HepG2 (cell line): ENCODE results near the gene MYO10. TPM values are rescaled to one million over a fixed set of nuclear protein-coding genes. Genes with fewer than 3 reads are reported as not detected.

ENCODE experiments used
- ATAC-seq: fragments of 200-7000 bp; cut with Tn5 transposase; 3 replicates; pipeline ENCODE4 v1.9.1; 2020; ENCODE audit warnings: mild to moderate bottlenecking, moderate library complexity
- BruUV-seq: library from RNA; stranded (reverse); fragments of 400-500 nt; replicated peaks from 2 replicates; lab custom pipeline; 2021; lab: Mats Ljungman, UMichigan
- CTCF ChIA-PET: fragments of 300-600 bp; formaldehyde crosslinking; extraction: SDS; loops from one replicate; lab custom pipeline; 2021; ENCODE audit warnings: low total read pairs, inconsistent platforms, low intra/inter-chr PET ratio; lab: Yijun Ruan, JAX
- POLR2A ChIA-PET: fragments of 350-600 bp; sonication (Branson Sonifier 250); formaldehyde crosslinking; loops from one replicate; lab custom pipeline; 2020; ENCODE audit warnings: antibody characterized with exemption, inconsistent platforms; lab: Yijun Ruan, JAX
- DNase-seq: peaks from one replicate; pipeline ENCODE4 v3.0.0-alpha.2; 2015; ENCODE audit warnings: low spot score
- FAIRE-seq: peaks from 3 replicates; lab custom pipeline; 2011; peaks lifted over from hg19 to GRCh38; lab: Jason Lieb, UNC
- H2AFZ ChIP-seq: one replicate; pipeline ENCODE4 v1.6.1; 2011; ENCODE audit warnings: low read length, inconsistent platforms
- H3K27ac ChIP-seq: fragments of 300-600 bp; 3 replicates; pipeline ENCODE4 v1.8.0; 2011; ENCODE audit warnings: mixed run types, mild to moderate bottlenecking, mixed read lengths, low read length, inconsistent platforms; ENCODE audit not compliant: insufficient read depth; ENCODE audit errors: extremely low read length
- H3K27me3 ChIP-seq, 2 experiments: fragments of 200-600 bp in 1 of 2; 2 replicates in 1 of 2; 3 replicates in 1 of 2; pipeline versions ENCODE4 v1.6.0 to v1.8.0; 2011; ENCODE audit warnings: low read length in 2 of 2, mild to moderate bottlenecking in 2 of 2, moderate library complexity in 2 of 2, inconsistent platforms in 1 of 2; ENCODE audit not compliant: insufficient read depth in 2 of 2, control insufficient read depth in 1 of 2
- H3K36me3 ChIP-seq, 2 experiments: fragments of 200-600 bp in 1 of 2; replicated peaks in 1 of 2; 2 replicates in 1 of 2; 3 replicates in 1 of 2; pipeline versions ENCODE4 v1.5.1 to v1.8.0; 2011; ENCODE audit warnings: low read length in 2 of 2, inconsistent platforms in 1 of 2; ENCODE audit not compliant: insufficient read depth in 2 of 2, control insufficient read depth in 1 of 2
- H3K4me1 ChIP-seq: 2 replicates; pipeline ENCODE4 v1.5.1; 2012; ENCODE audit warnings: low read length, inconsistent platforms; ENCODE audit not compliant: insufficient read depth
- H3K4me2 ChIP-seq: 2 replicates; pipeline ENCODE4 v1.6.0; 2011; ENCODE audit warnings: low read depth, low read length, inconsistent platforms
- H3K4me3 ChIP-seq, 3 experiments: fragments of 200-600 bp in 1 of 3; sonication (generic), shearing (Covaris generic) in 1 of 3; replicated peaks in 1 of 3; 2 replicates each; pipeline ENCODE4 v1.5.1; 2011 to 2016; ENCODE audit warnings: low read length in 3 of 3, inconsistent platforms in 2 of 3, low read depth in 2 of 3, mild to moderate bottlenecking in 2 of 3, control low read depth in 1 of 3, mixed read lengths in 1 of 3; ENCODE audit not compliant: insufficient read depth in 1 of 3
- H3K79me2 ChIP-seq: one replicate; pipeline ENCODE4 v1.6.1; 2011; ENCODE audit warnings: low read length, inconsistent platforms; ENCODE audit not compliant: insufficient read depth
- H3K9ac ChIP-seq: 2 replicates; pipeline ENCODE4 v1.6.0; 2011; ENCODE audit warnings: mild to moderate bottlenecking, low read depth, low read length, inconsistent platforms; ENCODE audit not compliant: insufficient read depth
- H3K9me3 ChIP-seq: 2 replicates; pipeline ENCODE4 v1.5.1; 2012; ENCODE audit warnings: mild to moderate bottlenecking, low read length
- H4K20me1 ChIP-seq: 2 replicates; pipeline ENCODE4 v1.6.0; 2011; ENCODE audit warnings: inconsistent platforms, mild to moderate bottlenecking, low read length, moderate library complexity; ENCODE audit not compliant: insufficient read depth
- CBFB ChIP-seq: sonication (generic); formaldehyde crosslinking; IDR thresholded peaks from 2 replicates; pipeline ENCODE4 v1.4.0; 2020; ENCODE audit warnings: missing genetic modification reagents
- CREB1 ChIP-seq, 2 experiments: fragments of 450-650 bp in 1 of 2; IDR thresholded peaks; 2 replicates each; pipeline ENCODE4 v1.6.1; 2016 to 2017; ENCODE audit warnings: control low read depth in 1 of 2, mild to moderate bottlenecking in 1 of 2, missing compliant biosample characterization in 1 of 2, missing genetic modification characterization in 1 of 2
- HDAC2 ChIP-seq: sonication (generic); formaldehyde crosslinking; IDR thresholded peaks from 2 replicates; pipeline ENCODE4 v1.4.0; 2020; ENCODE audit warnings: missing genetic modification reagents
- KLF6 ChIP-seq: IDR thresholded peaks from 2 replicates; pipeline ENCODE4 v1.8.0; 2016; ENCODE audit warnings: missing biosample characterization, missing genetic modification reagents
- MAZ ChIP-seq, 2 experiments: sonication (generic) in 1 of 2; formaldehyde crosslinking in 1 of 2; IDR thresholded peaks; 2 replicates each; pipeline versions ENCODE4 v1.5.0 to v1.6.1; 2012 to 2020; ENCODE audit warnings: low read depth in 2 of 2, mild to moderate bottlenecking in 2 of 2, borderline replicate concordance in 1 of 2, improper control_type of control experiment in 1 of 2, low read length in 1 of 2, missing genetic modification reagents in 1 of 2, moderate library complexity in 1 of 2
- NFRKB ChIP-seq: fragments of 450-650 bp; IDR thresholded peaks from 2 replicates; pipeline ENCODE4 v1.6.1; 2017
- RAD51 ChIP-seq: fragments of 450-650 bp; IDR thresholded peaks from 2 replicates; pipeline ENCODE4 v1.6.1; 2016; ENCODE audit warnings: borderline replicate concordance
- SOX13 ChIP-seq, 3 experiments: fragments of 450-650 bp in 1 of 3; sonication (generic) in 1 of 3; formaldehyde crosslinking in 1 of 3; IDR thresholded peaks in 2 of 3; conservative IDR thresholded peaks in 1 of 3; 2 replicates each; pipeline versions ENCODE4 v1.5.0 to v1.6.1; 2016 to 2020; ENCODE audit warnings: antibody characterized with exemption in 1 of 3, mild to moderate bottlenecking in 1 of 3, missing compliant biosample characterization in 1 of 3, missing genetic modification reagents in 1 of 3, moderate library complexity in 1 of 3
- TBX2 ChIP-seq: sonication (generic); formaldehyde crosslinking; IDR thresholded peaks from 2 replicates; pipeline ENCODE4 v1.5.0; 2020; ENCODE audit warnings: missing genetic modification reagents, mild to moderate bottlenecking, borderline replicate concordance
- XRCC5 ChIP-seq: fragments of 200-400 bp; formaldehyde crosslinking; optimal IDR thresholded peaks from 2 replicates; pipeline ENCODE3; 2017; ENCODE audit warnings: mild to moderate bottlenecking, low read length
- ZC3H4 ChIP-seq: sonication (generic); formaldehyde crosslinking; IDR thresholded peaks from 2 replicates; pipeline ENCODE4 v1.4.0; 2020; ENCODE audit warnings: missing genetic modification reagents, borderline replicate concordance
- ZNF550 ChIP-seq: sonication (generic); formaldehyde crosslinking; IDR thresholded peaks from 2 replicates; pipeline ENCODE4 v1.4.0; 2020; ENCODE audit warnings: mild to moderate bottlenecking, missing genetic modification reagents, borderline replicate concordance
- ZNF781 ChIP-seq: sonication (generic); formaldehyde crosslinking; IDR thresholded peaks from 2 replicates; pipeline ENCODE4 v1.5.1; 2020; ENCODE audit warnings: borderline replicate concordance, mild to moderate bottlenecking, missing genetic modification reagents; ENCODE audit errors: not compliant biosample characterization
- ZNF790 ChIP-seq: sonication (generic); formaldehyde crosslinking; IDR thresholded peaks from 2 replicates; pipeline ENCODE4 v1.8.0; 2022; ENCODE audit warnings: missing genetic modification reagents, mild to moderate bottlenecking, borderline replicate concordance
- ZNF878 ChIP-seq: sonication (generic); formaldehyde crosslinking; IDR thresholded peaks from 2 replicates; pipeline ENCODE4 v1.8.1; 2023; ENCODE audit warnings: mild to moderate bottlenecking, missing genetic modification reagents, moderate library complexity
- ZSCAN9 ChIP-seq: IDR thresholded peaks from 2 replicates; pipeline ENCODE4 v1.6.1; 2016; ENCODE audit warnings: borderline replicate concordance
- WGBS: methylation state at CpG from one replicate; pipeline ENCODE4 v1.1.6; 2017; ENCODE audit warnings: low lambda C conversion rate; 5-methylcytosine and 5-hydroxymethylcytosine counted together
- in situ Hi-C: cut with HindIII; loops from 2 replicates; pipeline ENCODE4 v1.10.0; 2017; ENCODE audit warnings: low pct_unique_long_range_greater_than_20kb; ENCODE audit not compliant: extremely low pct_ligation_motif_present
- intact Hi-C: fragments of 100-400 bp; cut with micrococcal nuclease; formaldehyde crosslinking; loops from one replicate; pipeline ENCODE4 v1.10.0; 2022; ENCODE audit not compliant: unreplicated experiment
- polyA plus RNA-seq, 8 experiments: library from polyadenylated mRNA; depleted of rRNA in 3 of 8; stranded (reverse) in 7 of 8; unstranded in 1 of 8; fragments of >200 nt; fragmentation: Illumina TruSeq in 4 of 8; extraction: Trizol in 4 of 8; gene quantifications; 2 replicates each; pipeline versions ENCODE4 v1.2.1 to v1.2.3, GENCODE V29; 2011 to 2016; ENCODE audit warnings: low read depth in 4 of 8, missing spikeins in 1 of 8, mixed read lengths in 1 of 8; ENCODE audit not compliant: insufficient read depth in 1 of 8
- total RNA-seq, 5 experiments: library from RNA; depleted of rRNA; stranded (reverse); fragments of >200 nt; fragmentation: Illumina TruSeq; extraction: Trizol; gene quantifications; 2 replicates each; pipeline ENCODE4 v1.2.3, GENCODE V29; 2016; ENCODE audit warnings: low read depth in 1 of 5
- TF ChIP-seq, protein P1 (sequence below): sonication (generic); formaldehyde crosslinking; IDR thresholded peaks from 2 replicates; pipeline ENCODE4 v1.5.0; 2020; ENCODE audit warnings: mild to moderate bottlenecking, missing genetic modification reagents
- TF ChIP-seq, protein P2 (sequence below): IDR thresholded peaks from 2 replicates; pipeline ENCODE4 v1.6.1; 2018; ENCODE audit warnings: missing genetic modification reagents, mild to moderate bottlenecking, missing compliant biosample characterization
- TF ChIP-seq, protein P3 (sequence below): sonication (generic); formaldehyde crosslinking; IDR thresholded peaks from 2 replicates; pipeline ENCODE4 v1.9.0; 2021; ENCODE audit warnings: missing genetic modification reagents, mild to moderate bottlenecking, borderline replicate concordance
- TF ChIP-seq, protein P4 (sequence below): sonication (generic); formaldehyde crosslinking; IDR thresholded peaks from 2 replicates; pipeline ENCODE4 v1.4.0; 2020; ENCODE audit warnings: mild to moderate bottlenecking, missing genetic modification reagents

MYO10 gene
- total and polyA plus RNA-seq, 2 of the 13 experiments (the other 11 are each of a cell fraction or from before 2014, with no cell fraction given): 4.5 to 14.0 TPM

DNA sequence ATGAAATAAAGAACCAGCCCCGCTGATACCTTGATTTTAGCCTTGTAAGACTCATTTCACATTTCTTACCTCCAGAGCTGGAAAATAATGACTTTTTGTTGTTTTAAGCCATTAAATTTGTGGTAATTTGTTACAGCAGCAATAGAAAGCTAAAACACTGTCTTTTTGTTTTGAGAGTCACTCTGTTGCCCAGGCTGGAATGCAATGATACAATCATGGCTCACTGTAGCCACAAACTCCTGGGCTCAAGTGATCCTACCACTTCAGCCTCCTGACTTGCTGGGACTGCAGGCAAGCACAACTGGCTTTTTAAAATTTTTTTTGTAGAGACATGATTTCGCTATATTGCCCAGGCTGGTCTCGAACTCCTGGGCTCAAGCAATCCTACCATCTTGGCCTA is 34.7 kb upstream of the MYO10 start:
- no peak for ATAC-seq
- Histone ChIP-seq H3K4me1 (no peaks in the 10 kb centered on the region), H3K27ac (no peak overlapping the region), H4K20me1 (no peaks in the 10 kb centered on the region), H3K9ac (no peak overlapping the region), H2AFZ (no peak overlapping the region), H3K4me2 (no peak overlapping the region), H3K36me3 (no peaks in the 10 kb centered on the region)
- DNase-seq: no peak
- intact Hi-C loops: no loop called here
- CTCF ChIA-PET: no interaction called here
- no peak for FAIRE-seq
- BruUV-seq: no TSS peak
- 13% methylated on average over 3 of the region's 3 CpGs for WGBS
- no peak for TF ChIP-seq ZC3H4
- TF ChIP-seq ZNF790: no peak
- TF ChIP-seq HDAC2 (CRISPR knock-in tag): no peak
- no peak for TF ChIP-seq CBFB (CRISPR knock-in tag)
- TF ChIP-seq ZNF781 (CRISPR knock-in tag): no peak
- TF ChIP-seq CREB1 (IDR thresholded peaks at IDR 0.05): no peak
- no peak for TF ChIP-seq CREB1 (CRISPR knock-in tag; IDR thresholded peaks at IDR 0.05)
- TF ChIP-seq NFRKB: no peak
- TF ChIP-seq, protein P1, sequence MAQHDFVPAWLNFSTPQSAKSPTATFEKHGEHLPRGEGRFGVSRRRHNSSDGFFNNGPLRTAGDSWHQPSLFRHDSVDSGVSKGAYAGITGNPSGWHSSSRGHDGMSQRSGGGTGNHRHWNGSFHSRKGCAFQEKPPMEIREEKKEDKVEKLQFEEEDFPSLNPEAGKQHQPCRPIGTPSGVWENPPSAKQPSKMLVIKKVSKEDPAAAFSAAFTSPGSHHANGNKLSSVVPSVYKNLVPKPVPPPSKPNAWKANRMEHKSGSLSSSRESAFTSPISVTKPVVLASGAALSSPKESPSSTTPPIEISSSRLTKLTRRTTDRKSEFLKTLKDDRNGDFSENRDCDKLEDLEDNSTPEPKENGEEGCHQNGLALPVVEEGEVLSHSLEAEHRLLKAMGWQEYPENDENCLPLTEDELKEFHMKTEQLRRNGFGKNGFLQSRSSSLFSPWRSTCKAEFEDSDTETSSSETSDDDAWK (CRISPR knock-in tag): no peak
- no peak for TF ChIP-seq RAD51
- TF ChIP-seq, protein P2, sequence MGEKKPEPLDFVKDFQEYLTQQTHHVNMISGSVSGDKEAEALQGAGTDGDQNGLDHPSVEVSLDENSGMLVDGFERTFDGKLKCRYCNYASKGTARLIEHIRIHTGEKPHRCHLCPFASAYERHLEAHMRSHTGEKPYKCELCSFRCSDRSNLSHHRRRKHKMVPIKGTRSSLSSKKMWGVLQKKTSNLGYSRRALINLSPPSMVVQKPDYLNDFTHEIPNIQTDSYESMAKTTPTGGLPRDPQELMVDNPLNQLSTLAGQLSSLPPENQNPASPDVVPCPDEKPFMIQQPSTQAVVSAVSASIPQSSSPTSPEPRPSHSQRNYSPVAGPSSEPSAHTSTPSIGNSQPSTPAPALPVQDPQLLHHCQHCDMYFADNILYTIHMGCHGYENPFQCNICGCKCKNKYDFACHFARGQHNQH (CRISPR knock-in tag): no peak
- no peak for TF ChIP-seq ZNF878
- TF ChIP-seq, protein P3, sequence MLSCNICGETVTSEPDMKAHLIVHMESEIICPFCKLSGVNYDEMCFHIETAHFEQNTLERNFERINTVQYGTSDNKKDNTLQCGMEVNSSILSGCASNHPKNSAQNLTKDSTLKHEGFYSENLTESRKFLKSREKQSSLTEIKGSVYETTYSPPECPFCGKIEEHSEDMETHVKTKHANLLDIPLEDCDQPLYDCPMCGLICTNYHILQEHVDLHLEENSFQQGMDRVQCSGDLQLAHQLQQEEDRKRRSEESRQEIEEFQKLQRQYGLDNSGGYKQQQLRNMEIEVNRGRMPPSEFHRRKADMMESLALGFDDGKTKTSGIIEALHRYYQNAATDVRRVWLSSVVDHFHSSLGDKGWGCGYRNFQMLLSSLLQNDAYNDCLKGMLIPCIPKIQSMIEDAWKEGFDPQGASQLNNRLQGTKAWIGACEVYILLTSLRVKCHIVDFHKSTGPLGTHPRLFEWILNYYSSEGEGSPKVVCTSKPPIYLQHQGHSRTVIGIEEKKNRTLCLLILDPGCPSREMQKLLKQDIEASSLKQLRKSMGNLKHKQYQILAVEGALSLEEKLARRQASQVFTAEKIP (CRISPR knock-in tag): no peak
- no peak for TF ChIP-seq KLF6 (CRISPR knock-in tag)
- no peak for TF ChIP-seq MAZ (IDR thresholded peaks at IDR 0.05; ENCODE audit: borderline replicate concordance, low read depth, low read length)
- TF ChIP-seq MAZ (CRISPR knock-in tag; IDR thresholded peaks at IDR 0.05; ENCODE audit: low read depth): no peak
- no peak for TF ChIP-seq ZNF550
- no peak for TF ChIP-seq TBX2 (CRISPR knock-in tag)
- TF ChIP-seq XRCC5: no peak
- TF ChIP-seq SOX13 (IDR thresholded peaks at IDR 0.05): no peak
- no peak for TF ChIP-seq SOX13 (CRISPR knock-in tag; conservative IDR thresholded peaks at IDR 0.05 in 1 of 2, IDR thresholded peaks at IDR 0.05 in 1 of 2)
- TF ChIP-seq, protein P4, sequence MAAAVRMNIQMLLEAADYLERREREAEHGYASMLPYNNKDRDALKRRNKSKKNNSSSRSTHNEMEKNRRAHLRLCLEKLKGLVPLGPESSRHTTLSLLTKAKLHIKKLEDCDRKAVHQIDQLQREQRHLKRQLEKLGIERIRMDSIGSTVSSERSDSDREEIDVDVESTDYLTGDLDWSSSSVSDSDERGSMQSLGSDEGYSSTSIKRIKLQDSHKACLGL (CRISPR knock-in tag): no peak
- TF ChIP-seq ZSCAN9: no peak
- TF ChIP-seq, all 625 proteins: peak for 0
- Histone ChIP-seq H3K4me3 (no peak overlapping the region), H3K27me3 (no peaks in the 10 kb centered on the region), H3K79me2 (no peaks in the 10 kb centered on the region), H3K9me3 (no peaks in the 10 kb centered on the region)
- POLR2A ChIA-PET: no interaction called here
- in situ Hi-C loops: no loop called here
